ENCODE measurements around the gene KANK2. TPM values are rescaled to one million over a fixed set of nuclear protein-coding genes. Genes with fewer than 3 reads are reported as not detected.

KANK2 gene
- total and polyA plus RNA-seq, 2 of the 8 experiments (the other 6 are each of a cell fraction or from before 2014, with no cell fraction given) = 25.2 to 42.3 TPM

- Histone ChIP-seq H3K4me3 (ENCODE audit: extremely low read depth in 1 of 4, insufficient read depth in 2 of 4, low read depth in 3 of 4, low read length in 4 of 4) (no peak overlapping the region), H3K23me2 (ENCODE audit: low read depth, low read length) (0 out of 2 replicates have a peak, but pooled peaks cover 2% of the 10 kb centered on the region), H3K4me2 (ENCODE audit: insufficient read depth in 1 of 2, low read depth in 2 of 2, low read length in 2 of 2) (no peak overlapping the region), H3K56ac (replicated peaks; ENCODE audit: insufficient read length, low read depth, low read length) (no peak overlapping the region), H2BK15ac (ENCODE audit: low read length) (no peak overlapping the region), H3K9ac (replicated peaks in 1 of 4; ENCODE audit: extremely low read depth in 1 of 4, low read depth in 3 of 4, low read length in 3 of 4) (no peak overlapping the region), H2BK120ac (replicated peaks; ENCODE audit: low read depth, low read length) (no peak overlapping the region), H2BK12ac (ENCODE audit: low read depth, low read length) (no peak overlapping the region), H3K4me1 (replicated peaks in 1 of 4; ENCODE audit: control insufficient read depth in 3 of 4, insufficient read depth in 4 of 4, low read length in 3 of 4) (no peaks in the 10 kb centered on the region; a peak in 2 of 7 replicates), H2BK5ac (ENCODE audit: low read depth, low read length) (no peak overlapping the region), H3K4ac (replicated peaks; ENCODE audit: insufficient read length, low read depth, low read length) (no peak overlapping the region), H4K8ac (ENCODE audit: extremely low read depth, insufficient read depth, low read length) (peak overlapping the region; percentile 29; the same call in 1 of the 2 replicates), H3K27ac (ENCODE audit: low read depth, low read length) (no peak overlapping the region), H3K23ac (ENCODE audit: insufficient read length) (no peak overlapping the region), H3K14ac (ENCODE audit: insufficient read length) (no peak overlapping the region), H3K79me1 (ENCODE audit: low read depth, low read length) (no peaks in the 10 kb centered on the region), H3K36me3 (ENCODE audit: control insufficient read depth in 2 of 4, insufficient read depth in 4 of 4, low read length in 3 of 4) (peaks cover 0 to 3% (median 0%) of the 10 kb centered on the region in 4 experiments; a peak in 1 of 8 replicates), H4K20me1 (replicated peaks in 1 of 2; ENCODE audit: control insufficient read depth in 1 of 2, insufficient read depth in 2 of 2, low read length in 2 of 2) (peaks cover 0 to 1% of the 10 kb centered on the region in 2 experiments), H3K27me3 (replicated peaks in 1 of 4; ENCODE audit: control insufficient read depth in 3 of 4, extremely low read depth in 1 of 4, insufficient read depth in 3 of 4, low read length in 3 of 4) (no peaks in the 10 kb centered on the region), H2AFZ (ENCODE audit: low read length) (no peak overlapping the region), H3K9me3 (ENCODE audit: insufficient read depth in 2 of 2, low read depth in 1 of 2, low read length in 1 of 2) (no peaks in the 10 kb centered on the region), H4K91ac (replicated peaks; ENCODE audit: insufficient read length, low read length) (no peak overlapping the region), H3K18ac (ENCODE audit: extremely low read depth, low read length) (no peak overlapping the region), H2BK20ac (ENCODE audit: low read length) (no peak overlapping the region), H2AK5ac (ENCODE audit: low read depth, low read length) (no peak overlapping the region), H4K5ac (ENCODE audit: insufficient read length, low read depth, low read length) (no peak overlapping the region), H3K79me2 (ENCODE audit: control insufficient read depth in 1 of 2, insufficient read depth in 2 of 2, low read length in 2 of 2) (no peaks in the 10 kb centered on the region)
- whole genome bisulfite sequencing, 2 experiments (ENCODE audit: extremely low coverage in 1 of 2, insufficient coverage in 1 of 2, insufficient read length in 1 of 2, insufficient replicate concordance in 2 of 2, low coverage in 1 of 2, low lambda C conversion rate in 2 of 2, missing lambda C conversion rate in 1 of 2) = 94% methylated on average over 20 of the region's 20 CpGs; no CpG with 5 or more reads in 1 of the 2 experiments
- POLR2A ChIA-PET (ENCODE audit: partially characterized antibody) = interaction anchor here (1.0 to 1.1 kb wide), 2 partner anchors 64 to 77 kb away, joined by 3 read pairs; no protein-coding TSS in a partner anchor
- CTCF ChIA-PET (ENCODE audit: partially characterized antibody) = interaction anchor here (0.9 to 2.8 kb wide), 5 partner anchors 15 to 77 kb away, joined by 3 to 18 read pairs (median 6); no protein-coding TSS in a partner anchor
- FAIRE-seq (no peak), DNase-seq (ENCODE audit: low read depth in 1 of 2, low spot score in 2 of 2) (no peak)
- TF ChIP-seq CTCF (IDR thresholded peaks at IDR 0.05; ENCODE audit: control extremely low read depth in 1 of 3, insufficient read depth in 1 of 3, low read depth in 1 of 3, low read length in 3 of 3) (no peak), ZNF274 (IDR thresholded peaks at IDR 0.05; ENCODE audit: borderline replicate concordance, extremely low read depth, low read length) (no peak), TEAD4 (IDR thresholded peaks at IDR 0.05; ENCODE audit: low read depth, low read length) (no peak), BACH1 (IDR thresholded peaks at IDR 0.05; ENCODE audit: low read length) (no peak), CBX8 (IDR thresholded peaks at IDR 0.05; ENCODE audit: borderline replicate concordance, low read depth, low read length) (no peak), JUN (IDR thresholded peaks at IDR 0.05; ENCODE audit: low read depth, low read length) (no peak), SP4 (IDR thresholded peaks at IDR 0.05; ENCODE audit: low read length) (no peak), SIRT6 (IDR thresholded peaks at IDR 0.05; ENCODE audit: low read length) (no peak), KDM5A (IDR thresholded peaks at IDR 0.05; ENCODE audit: low read length) (no peak), EP300 (IDR thresholded peaks at IDR 0.05; ENCODE audit: borderline replicate concordance in 1 of 2, low read depth in 2 of 2, low read length in 2 of 2) (no peak)
These were observed 5.3 kb upstream of the KANK2 start for GRCh38 chr19:11202488-11203193.

Data from H1 (cell line).